Liver (tissue), 3 donors: Measurements from ENCODE around the gene NDUFAF2.

ENCODE experiments used
- HNF4A ChIP-seq, 2 donors: conservative IDR thresholded peaks; 2 replicates each; pipeline ENCODE4 v1.6.1; 2016; ENCODE audit warnings: antibody characterized with exemption in 2 of 2, mild to moderate bottlenecking in 2 of 2
- RAD21 ChIP-seq, 2 donors: IDR thresholded peaks; 2 replicates each; pipeline ENCODE4 v1.6.1; 2016; ENCODE audit warnings: antibody characterized with exemption in 2 of 2, mild to moderate bottlenecking in 2 of 2
- TF ChIP-seq, protein P1 (sequence below): fragments of 150-350 bp; IDR thresholded peaks from 2 replicates; pipeline ENCODE4 v1.5.1; 2017; ENCODE audit warnings: improper control_type of control experiment, low read depth, low read length; ENCODE audit not compliant: missing input control
- TF ChIP-seq, protein P2 (sequence below): IDR thresholded peaks from 2 replicates; pipeline ENCODE4 v1.6.1; 2016; ENCODE audit warnings: antibody characterized with exemption
- donor health status: healthy.
- donor health status: healthy.

DNA sequence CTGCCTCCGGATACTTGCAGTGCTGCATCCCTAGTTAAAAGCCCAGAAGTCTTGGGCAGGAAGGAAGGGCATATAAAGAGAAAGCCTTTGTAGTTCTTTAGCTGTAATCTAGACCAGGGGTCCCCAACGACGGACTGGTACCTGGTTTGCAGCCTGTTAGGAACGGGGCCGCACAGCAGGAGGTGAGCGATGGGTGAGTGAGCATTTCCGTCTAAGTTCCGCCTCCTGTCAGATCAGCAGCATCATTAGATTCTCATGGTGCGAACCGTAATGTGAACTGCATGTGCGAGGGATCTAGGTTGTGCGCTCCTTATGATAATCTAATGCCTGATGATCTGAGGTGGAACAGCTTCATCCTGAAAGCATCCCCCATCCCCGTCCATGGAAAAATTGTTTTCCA lies 218.9 kb downstream of the NDUFAF2 start:
- TF ChIP-seq, protein P1, sequence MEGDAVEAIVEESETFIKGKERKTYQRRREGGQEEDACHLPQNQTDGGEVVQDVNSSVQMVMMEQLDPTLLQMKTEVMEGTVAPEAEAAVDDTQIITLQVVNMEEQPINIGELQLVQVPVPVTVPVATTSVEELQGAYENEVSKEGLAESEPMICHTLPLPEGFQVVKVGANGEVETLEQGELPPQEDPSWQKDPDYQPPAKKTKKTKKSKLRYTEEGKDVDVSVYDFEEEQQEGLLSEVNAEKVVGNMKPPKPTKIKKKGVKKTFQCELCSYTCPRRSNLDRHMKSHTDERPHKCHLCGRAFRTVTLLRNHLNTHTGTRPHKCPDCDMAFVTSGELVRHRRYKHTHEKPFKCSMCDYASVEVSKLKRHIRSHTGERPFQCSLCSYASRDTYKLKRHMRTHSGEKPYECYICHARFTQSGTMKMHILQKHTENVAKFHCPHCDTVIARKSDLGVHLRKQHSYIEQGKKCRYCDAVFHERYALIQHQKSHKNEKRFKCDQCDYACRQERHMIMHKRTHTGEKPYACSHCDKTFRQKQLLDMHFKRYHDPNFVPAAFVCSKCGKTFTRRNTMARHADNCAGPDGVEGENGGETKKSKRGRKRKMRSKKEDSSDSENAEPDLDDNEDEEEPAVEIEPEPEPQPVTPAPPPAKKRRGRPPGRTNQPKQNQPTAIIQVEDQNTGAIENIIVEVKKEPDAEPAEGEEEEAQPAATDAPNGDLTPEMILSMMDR = no peak
- TF ChIP-seq HNF4A (conservative IDR thresholded peaks at IDR 0.05) = no peak
- TF ChIP-seq, protein P2, sequence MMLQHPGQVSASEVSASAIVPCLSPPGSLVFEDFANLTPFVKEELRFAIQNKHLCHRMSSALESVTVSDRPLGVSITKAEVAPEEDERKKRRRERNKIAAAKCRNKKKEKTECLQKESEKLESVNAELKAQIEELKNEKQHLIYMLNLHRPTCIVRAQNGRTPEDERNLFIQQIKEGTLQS = no peak
- no peak for TF ChIP-seq RAD21 (IDR thresholded peaks at IDR 0.05)
